HEK293 (cell line): Measurements from ENCODE around the gene TMEM243.
A peak's percentile ranks its signal among the peaks of the same experiment; 100 is the strongest.

Experiments used
- BCL11A ChIP-seq: fragments of 450-650 bp; formaldehyde crosslinking; IDR thresholded peaks from 2 replicates; pipeline ENCODE4 v1.5.1; 2016; ENCODE audit warnings: low read depth, missing biosample characterization, missing genetic modification characterization
- HIC1 ChIP-seq: fragments of 450-650 bp; formaldehyde crosslinking; IDR thresholded peaks from 2 replicates; pipeline ENCODE4 v1.5.1; 2016; ENCODE audit warnings: missing biosample characterization, missing genetic modification characterization
- MEIS1 ChIP-seq: sonication (generic); formaldehyde crosslinking; IDR thresholded peaks from 2 replicates; pipeline ENCODE4 v1.8.1; 2022; ENCODE audit warnings: missing genetic modification reagents, mild to moderate bottlenecking, borderline replicate concordance
- OVOL3 ChIP-seq: fragments of 450-650 bp; formaldehyde crosslinking; IDR thresholded peaks from 2 replicates; pipeline ENCODE4 v1.5.1; 2016; ENCODE audit warnings: missing biosample characterization, missing genetic modification characterization
- PRDM10 ChIP-seq: fragments of 450-650 bp; formaldehyde crosslinking; IDR thresholded peaks from 2 replicates; pipeline ENCODE4 v1.5.1; 2016; ENCODE audit warnings: missing biosample characterization, missing genetic modification characterization
- ZBTB7A ChIP-seq: fragments of 450-650 bp; formaldehyde crosslinking; IDR thresholded peaks from 2 replicates; pipeline ENCODE4 v1.5.1; 2016; ENCODE audit warnings: low read depth, missing biosample characterization, missing genetic modification characterization
- ZNF2 ChIP-seq: fragments of 450-650 bp; formaldehyde crosslinking; IDR thresholded peaks from 2 replicates; pipeline ENCODE4 v1.5.1; 2016; ENCODE audit warnings: missing biosample characterization, missing genetic modification characterization
- ZNF202 ChIP-seq: fragments of 450-650 bp; formaldehyde crosslinking; IDR thresholded peaks from 2 replicates; pipeline ENCODE4 v1.5.1; 2016; ENCODE audit warnings: missing biosample characterization, missing genetic modification characterization, borderline replicate concordance
- ZNF311 ChIP-seq: fragments of 450-650 bp; formaldehyde crosslinking; IDR thresholded peaks from 2 replicates; pipeline ENCODE4 v1.5.1; 2017; ENCODE audit warnings: missing biosample characterization, missing genetic modification characterization, borderline replicate concordance
- ZNF501 ChIP-seq: fragments of 450-650 bp; formaldehyde crosslinking; IDR thresholded peaks from 2 replicates; pipeline ENCODE4 v1.5.1; 2016; ENCODE audit warnings: missing biosample characterization, missing genetic modification characterization
- ZNF510 ChIP-seq: fragments of 450-650 bp; formaldehyde crosslinking; IDR thresholded peaks from 2 replicates; pipeline ENCODE4 v1.5.1; 2018; ENCODE audit warnings: mild to moderate bottlenecking, missing genetic modification characterization, missing biosample characterization; ENCODE audit not compliant: insufficient replicate concordance
- ZNF555 ChIP-seq: fragments of 450-650 bp; formaldehyde crosslinking; conservative IDR thresholded peaks from 2 replicates; pipeline ENCODE4 v1.5.1; 2017; ENCODE audit warnings: missing biosample characterization, mild to moderate bottlenecking, missing genetic modification characterization, inconsistent platforms
- ZNF560 ChIP-seq: fragments of 450-650 bp; formaldehyde crosslinking; IDR thresholded peaks from 2 replicates; pipeline ENCODE4 v1.5.1; 2017; ENCODE audit warnings: missing biosample characterization, missing genetic modification characterization, borderline replicate concordance
- ZNF776 ChIP-seq: fragments of 450-650 bp; formaldehyde crosslinking; IDR thresholded peaks from 2 replicates; pipeline ENCODE4 v1.5.0; 2017; ENCODE audit warnings: missing biosample characterization, missing genetic modification characterization, borderline replicate concordance
- TF ChIP-seq, protein P1 (sequence below): fragments of 450-650 bp; formaldehyde crosslinking; optimal IDR thresholded peaks from 2 replicates; pipeline ENCODE3; 2016; ENCODE audit warnings: missing biosample characterization, mild to moderate bottlenecking, missing genetic modification characterization
- TF ChIP-seq, protein P2 (sequence below): fragments of 450-650 bp; formaldehyde crosslinking; IDR thresholded peaks from 2 replicates; pipeline ENCODE4 v1.5.1; 2016; ENCODE audit warnings: missing biosample characterization, missing genetic modification characterization
- TF ChIP-seq, protein P3 (sequence below): fragments of 450-650 bp; formaldehyde crosslinking; IDR thresholded peaks from 2 replicates; pipeline ENCODE4 v1.5.1; 2017; ENCODE audit warnings: missing biosample characterization, missing genetic modification characterization

TMEM243 gene

DNA sequence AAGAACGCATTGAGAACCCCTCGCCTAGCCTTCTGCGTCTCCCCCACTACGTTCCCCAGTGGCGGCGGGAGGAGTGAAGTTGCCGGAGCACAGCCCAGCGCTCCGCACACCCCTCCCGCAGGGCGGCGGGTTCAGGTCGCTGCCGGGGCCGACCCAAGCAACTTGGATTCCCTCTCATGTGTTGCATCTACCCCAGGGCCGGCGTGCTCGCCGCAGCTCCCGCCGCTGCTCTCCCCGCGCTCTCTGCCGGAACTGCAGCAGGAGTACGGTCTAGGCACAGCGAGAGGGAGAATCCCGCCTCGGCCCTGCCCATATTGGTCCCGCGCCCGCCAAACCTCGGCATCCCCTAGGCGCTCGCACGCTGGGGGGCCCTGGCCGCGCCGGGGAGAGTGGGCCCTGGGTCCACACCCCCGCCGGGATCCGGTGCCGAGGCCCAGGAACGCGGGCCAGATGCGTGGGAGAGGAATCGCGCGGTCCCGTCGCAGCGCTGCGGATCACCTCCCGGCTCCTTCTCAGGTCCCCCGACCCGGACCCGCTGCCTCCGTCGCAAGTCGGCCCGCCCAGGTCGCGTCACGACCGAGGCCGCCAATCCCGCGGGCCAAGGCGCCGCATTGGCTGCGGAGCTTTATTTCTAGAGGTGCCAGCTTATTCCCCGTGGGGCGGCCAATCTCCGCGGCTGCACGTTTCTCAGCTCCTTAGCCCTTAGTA is 648 bp upstream of the TMEM243 start (continued):
- TF ChIP-seq, protein P1, sequence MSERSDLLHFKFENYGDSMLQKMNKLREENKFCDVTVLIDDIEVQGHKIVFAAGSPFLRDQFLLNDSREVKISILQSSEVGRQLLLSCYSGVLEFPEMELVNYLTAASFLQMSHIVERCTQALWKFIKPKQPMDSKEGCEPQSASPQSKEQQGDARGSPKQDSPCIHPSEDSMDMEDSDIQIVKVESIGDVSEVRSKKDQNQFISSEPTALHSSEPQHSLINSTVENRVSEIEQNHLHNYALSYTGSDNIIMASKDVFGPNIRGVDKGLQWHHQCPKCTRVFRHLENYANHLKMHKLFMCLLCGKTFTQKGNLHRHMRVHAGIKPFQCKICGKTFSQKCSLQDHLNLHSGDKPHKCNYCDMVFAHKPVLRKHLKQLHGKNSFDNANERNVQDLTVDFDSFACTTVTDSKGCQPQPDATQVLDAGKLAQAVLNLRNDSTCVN (tag by site-specific recombination), result peak; percentile 87
- TF ChIP-seq ZNF555 (no peak), PRDM10 (tag by site-specific recombination) (peak; percentile 90), OVOL3 (tag by site-specific recombination) (no peak), ZNF776 (tag by site-specific recombination) (no peak), ZNF311 (tag by site-specific recombination) (no peak), ZBTB7A (tag by site-specific recombination) (no peak), ZNF501 (peak; percentile 59; the same call in 1 of the 2 replicates), ZNF560 (no peak), BCL11A (tag by site-specific recombination) (no peak), MEIS1 (CRISPR knock-in tag) (no peak), ZNF2 (tag by site-specific recombination) (no peak), ZNF510 (no peak), ZNF202 (tag by site-specific recombination) (no peak), HIC1 (tag by site-specific recombination) (peak; percentile 55; the same call in 1 of the 2 replicates)
- TF ChIP-seq, protein P2, sequence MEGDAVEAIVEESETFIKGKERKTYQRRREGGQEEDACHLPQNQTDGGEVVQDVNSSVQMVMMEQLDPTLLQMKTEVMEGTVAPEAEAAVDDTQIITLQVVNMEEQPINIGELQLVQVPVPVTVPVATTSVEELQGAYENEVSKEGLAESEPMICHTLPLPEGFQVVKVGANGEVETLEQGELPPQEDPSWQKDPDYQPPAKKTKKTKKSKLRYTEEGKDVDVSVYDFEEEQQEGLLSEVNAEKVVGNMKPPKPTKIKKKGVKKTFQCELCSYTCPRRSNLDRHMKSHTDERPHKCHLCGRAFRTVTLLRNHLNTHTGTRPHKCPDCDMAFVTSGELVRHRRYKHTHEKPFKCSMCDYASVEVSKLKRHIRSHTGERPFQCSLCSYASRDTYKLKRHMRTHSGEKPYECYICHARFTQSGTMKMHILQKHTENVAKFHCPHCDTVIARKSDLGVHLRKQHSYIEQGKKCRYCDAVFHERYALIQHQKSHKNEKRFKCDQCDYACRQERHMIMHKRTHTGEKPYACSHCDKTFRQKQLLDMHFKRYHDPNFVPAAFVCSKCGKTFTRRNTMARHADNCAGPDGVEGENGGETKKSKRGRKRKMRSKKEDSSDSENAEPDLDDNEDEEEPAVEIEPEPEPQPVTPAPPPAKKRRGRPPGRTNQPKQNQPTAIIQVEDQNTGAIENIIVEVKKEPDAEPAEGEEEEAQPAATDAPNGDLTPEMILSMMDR, result peak; percentile 7
- TF ChIP-seq, protein P3, sequence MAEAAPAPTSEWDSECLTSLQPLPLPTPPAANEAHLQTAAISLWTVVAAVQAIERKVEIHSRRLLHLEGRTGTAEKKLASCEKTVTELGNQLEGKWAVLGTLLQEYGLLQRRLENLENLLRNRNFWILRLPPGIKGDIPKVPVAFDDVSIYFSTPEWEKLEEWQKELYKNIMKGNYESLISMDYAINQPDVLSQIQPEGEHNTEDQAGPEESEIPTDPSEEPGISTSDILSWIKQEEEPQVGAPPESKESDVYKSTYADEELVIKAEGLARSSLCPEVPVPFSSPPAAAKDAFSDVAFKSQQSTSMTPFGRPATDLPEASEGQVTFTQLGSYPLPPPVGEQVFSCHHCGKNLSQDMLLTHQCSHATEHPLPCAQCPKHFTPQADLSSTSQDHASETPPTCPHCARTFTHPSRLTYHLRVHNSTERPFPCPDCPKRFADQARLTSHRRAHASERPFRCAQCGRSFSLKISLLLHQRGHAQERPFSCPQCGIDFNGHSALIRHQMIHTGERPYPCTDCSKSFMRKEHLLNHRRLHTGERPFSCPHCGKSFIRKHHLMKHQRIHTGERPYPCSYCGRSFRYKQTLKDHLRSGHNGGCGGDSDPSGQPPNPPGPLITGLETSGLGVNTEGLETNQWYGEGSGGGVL, result peak; percentile 17
